CD4-positive, alpha-beta memory T cell (primary cell): ENCODE results near the gene FRMD4A. TPM values are rescaled to one million over a fixed set of nuclear protein-coding genes. Genes with fewer than 3 reads are reported as not detected.
A peak's percentile ranks its signal among the peaks of the same experiment; 100 is the strongest.

ENCODE experiments used
- CTCF ChIA-PET: fragments of 350-600 bp; sonication (Branson Sonifier 250); formaldehyde crosslinking; loops from one replicate; lab custom pipeline; 2021; ENCODE audit warnings: inconsistent platforms; ENCODE audit not compliant: partially characterized antibody; lab: Charles Lee
- POLR2A ChIA-PET: fragments of 350-600 bp; sonication (Branson Sonifier 250); formaldehyde crosslinking; loops from one replicate; lab custom pipeline; 2021; ENCODE audit not compliant: partially characterized antibody; lab: Charles Lee
- DNase-seq, 5 donors: peaks; one replicate each; pipeline versions ENCODE4 v3.0.0 to v3.0.0-alpha.2; 2020 to 2022; ENCODE audit warnings: mixed read lengths in 1 of 5
- H3K27ac ChIP-seq: one replicate; pipeline ENCODE4 v1.7.0; 2013; ENCODE audit warnings: low read depth, low read length
- H3K27me3 ChIP-seq: 2 replicates; pipeline ENCODE4 v1.7.0; 2013; ENCODE audit warnings: mild to moderate bottlenecking, low read length, moderate library complexity; ENCODE audit not compliant: insufficient read depth
- H3K36me3 ChIP-seq: 2 replicates; pipeline ENCODE4 v1.7.0; 2013; ENCODE audit warnings: mild to moderate bottlenecking, low read length, moderate library complexity; ENCODE audit not compliant: insufficient read depth
- H3K4me1 ChIP-seq: 2 replicates; pipeline ENCODE4 v1.7.0; 2013; ENCODE audit warnings: mild to moderate bottlenecking, low read length, moderate library complexity; ENCODE audit not compliant: insufficient read depth
- H3K4me3 ChIP-seq, 2 donors: one replicate each; pipeline ENCODE4 v1.7.0; 2013; ENCODE audit warnings: low read length in 2 of 2, mild to moderate bottlenecking in 1 of 2
- H3K9me3 ChIP-seq, 2 donors: one replicate each; pipeline ENCODE4 v1.7.0; 2013; ENCODE audit warnings: low read length in 2 of 2, control low read depth in 1 of 2; ENCODE audit not compliant: control insufficient read depth in 1 of 2
- H3K27ac Mint-ChIP-seq, 7 donors: one replicate each; pipeline ENCODE4 v1.8.0; 2020 to 2021; ENCODE audit warnings: mixed read lengths in 7 of 7, mild to moderate bottlenecking in 6 of 7, inconsistent platforms in 3 of 7, moderate library complexity in 3 of 7
- H3K27me3 Mint-ChIP-seq, 2 donors: one replicate each; pipeline ENCODE4 v1.8.0; 2020 to 2021; ENCODE audit warnings: mixed read lengths in 2 of 2
- H3K36me3 Mint-ChIP-seq, 2 donors: one replicate each; pipeline ENCODE4 v1.8.0; 2020 to 2021; ENCODE audit warnings: mixed read lengths in 2 of 2, inconsistent platforms in 1 of 2, mild to moderate bottlenecking in 1 of 2
- H3K4me1 Mint-ChIP-seq, 4 donors: one replicate each; pipeline ENCODE4 v1.8.0; 2020 to 2021; ENCODE audit warnings: mixed read lengths in 4 of 4, mild to moderate bottlenecking in 1 of 4
- H3K4me3 Mint-ChIP-seq, 8 donors: one replicate each; pipeline ENCODE4 v1.8.0; 2020 to 2021; ENCODE audit warnings: mixed read lengths in 8 of 8, mild to moderate bottlenecking in 7 of 8, moderate library complexity in 6 of 8, inconsistent platforms in 3 of 8
- H3K9me3 Mint-ChIP-seq, 8 donors: one replicate each; pipeline ENCODE4 v1.8.0; 2020 to 2021; ENCODE audit warnings: mixed read lengths in 8 of 8, mild to moderate bottlenecking in 5 of 8, inconsistent platforms in 3 of 8, moderate library complexity in 1 of 8
- intact Hi-C: fragments of 100-400 bp; cut with micrococcal nuclease; formaldehyde crosslinking; loops from one replicate; pipeline ENCODE4 v1.15.1; 2023
- polyA plus RNA-seq, 2 donors: library from polyadenylated mRNA; unstranded; fragments of 300-500 nt; fragmentation: Illumina TruSeq; gene quantifications; one replicate each; pipeline ENCODE4 v1.2.3, GENCODE V29; 2021
- total RNA-seq, 2 experiments: library from RNA; stranded (reverse); gene quantifications; one replicate each; pipeline ENCODE4 v1.2.3, GENCODE V29; 2021

The FRMD4A gene
- total and polyA plus RNA-seq, 4 experiments from 2014 or later = 0.89 to 2.4 (median 1.9) TPM; not detected in 1

GRCh38 chr10:13993169-13993568 lies 337.6 kb downstream of the FRMD4A start:
- ChIA-PET CTCF (interaction anchor here (1.2 to 1.4 kb wide), 2 partner anchors 206 to 209 kb away, joined by 3 to 4 read pairs; no protein-coding TSS in a partner anchor), POLR2A (interaction anchor here (0.6 to 3.3 kb wide), 3 partner anchors 14 to 206 kb away, joined by 3 to 11 read pairs (median 6); no protein-coding TSS in a partner anchor)
- peak overlapping the region in 3 of 7 donors; percentile 6 to 68 (median 17) for H3K27ac Mint-ChIP-seq
- H3K4me3 ChIP-seq = no peak overlapping the region
- H3K4me1 Mint-ChIP-seq = peaks cover 9 to 20% (median 13%) of the 10 kb centered on the region in 4 donors
- no peak for DNase-seq
- peaks cover 0 to 4% (median 0%) of the 10 kb centered on the region in 8 donors for H3K9me3 Mint-ChIP-seq
- no peak overlapping the region for H3K27ac ChIP-seq
- H3K36me3 Mint-ChIP-seq = no peaks in the 10 kb centered on the region
- H3K9me3 ChIP-seq = no peaks in the 10 kb centered on the region
- H3K36me3 ChIP-seq = no peaks in the 10 kb centered on the region
- peak overlapping the region in 1 of 8 donors; percentile 60 for H3K4me3 Mint-ChIP-seq
- intact Hi-C loops = no loop called here
- H3K4me1 ChIP-seq = peaks cover 13% of the 10 kb centered on the region
- H3K27me3 ChIP-seq = no peaks in the 10 kb centered on the region
- H3K27me3 Mint-ChIP-seq = no peaks in the 10 kb centered on the region

- H3K27me3 Mint-ChIP-seq = no peaks in the 10 kb centered on the region
- peaks cover 19 to 32% (median 24%) of the 10 kb centered on the region in 4 donors for H3K4me1 Mint-ChIP-seq
- H3K4me1 ChIP-seq = peaks cover 28% of the 10 kb centered on the region
- no peaks in the 10 kb centered on the region for H3K36me3 ChIP-seq
- H3K4me3 ChIP-seq = no peak overlapping the region
- H3K27ac Mint-ChIP-seq = no peak overlapping the region
- H3K27ac ChIP-seq = no peak overlapping the region
- no peak overlapping the region for H3K4me3 Mint-ChIP-seq
- intact Hi-C loops = no loop called here
- no peaks in the 10 kb centered on the region for H3K36me3 Mint-ChIP-seq
- no peak for DNase-seq
- POLR2A ChIA-PET = interaction anchor here (1.4 to 3.3 kb wide), 2 partner anchors 9 to 18 kb away, joined by 3 to 11 read pairs; no protein-coding TSS in a partner anchor
- no peaks in the 10 kb centered on the region for H3K27me3 ChIP-seq
- H3K9me3 Mint-ChIP-seq = peaks cover 0 to 3% (median 0%) of the 10 kb centered on the region in 8 donors
- CTCF ChIA-PET = no interaction called here
- no peaks in the 10 kb centered on the region for H3K9me3 ChIP-seq
Observed at GRCh38 chr10:13991353-13991752, 339.4 kb downstream of the FRMD4A start.

- no peak overlapping the region for H3K4me3 Mint-ChIP-seq
- H3K4me1 ChIP-seq = peaks cover 28% of the 10 kb centered on the region
- H3K36me3 ChIP-seq = no peaks in the 10 kb centered on the region
- no peaks in the 10 kb centered on the region for H3K36me3 Mint-ChIP-seq
- intact Hi-C loops = no loop called here
- ChIA-PET POLR2A (interaction anchor here (1.4 kb wide), 1 partner anchor 8 kb away, joined by 3 read pairs; no protein-coding TSS in a partner anchor), CTCF (no interaction called here)
- no peak for DNase-seq
- no peak overlapping the region for H3K27ac ChIP-seq
- H3K27me3 Mint-ChIP-seq = no peaks in the 10 kb centered on the region
- H3K9me3 ChIP-seq = no peaks in the 10 kb centered on the region
- H3K9me3 Mint-ChIP-seq = peaks cover 0 to 3% (median 0%) of the 10 kb centered on the region in 8 donors
- no peaks in the 10 kb centered on the region for H3K27me3 ChIP-seq
- no peak overlapping the region for H3K4me3 ChIP-seq
- peak overlapping the region in 2 of 7 donors; percentile 35 to 42 for H3K27ac Mint-ChIP-seq
- peaks cover 19 to 32% (median 24%) of the 10 kb centered on the region in 4 donors for H3K4me1 Mint-ChIP-seq
Observed at GRCh38 chr10:13990946-13991345, 339.8 kb downstream of the FRMD4A start.

GRCh38 chr10:13990392-13990805 lies 340.3 kb downstream of the FRMD4A start:
- H3K4me3 Mint-ChIP-seq = no peak overlapping the region
- Histone ChIP-seq H3K4me3 (no peak overlapping the region), H3K36me3 (no peaks in the 10 kb centered on the region), H3K9me3 (no peaks in the 10 kb centered on the region), H3K27me3 (no peaks in the 10 kb centered on the region), H3K4me1 (peaks cover 28% of the 10 kb centered on the region), H3K27ac (no peak overlapping the region)
- peak overlapping the region in 2 of 7 donors; percentile 35 to 42 for H3K27ac Mint-ChIP-seq
- H3K9me3 Mint-ChIP-seq = peaks cover 0 to 3% (median 0%) of the 10 kb centered on the region in 8 donors
- ChIA-PET CTCF (no interaction called here), POLR2A (interaction anchor here (1.4 kb wide), 1 partner anchor 8 kb away, joined by 3 read pairs; no protein-coding TSS in a partner anchor)
- H3K4me1 Mint-ChIP-seq = peaks cover 19 to 32% (median 24%) of the 10 kb centered on the region in 4 donors
- H3K36me3 Mint-ChIP-seq = no peaks in the 10 kb centered on the region
- DNase-seq = no peak
- H3K27me3 Mint-ChIP-seq = no peaks in the 10 kb centered on the region
- intact Hi-C loops = no loop called here

GRCh38 chr10:13989616-13990015 lies 341.1 kb downstream of the FRMD4A start:
- no peaks in the 10 kb centered on the region for H3K27me3 ChIP-seq
- no peaks in the 10 kb centered on the region for H3K36me3 Mint-ChIP-seq
- ChIA-PET POLR2A (no interaction called here), CTCF (no interaction called here)
- no peaks in the 10 kb centered on the region for H3K36me3 ChIP-seq
- no peaks in the 10 kb centered on the region for H3K9me3 ChIP-seq
- peak overlapping the region in 1 of 7 donors; percentile 14 for H3K27ac Mint-ChIP-seq
- intact Hi-C loops = no loop called here
- peaks cover 0 to 3% (median 0%) of the 10 kb centered on the region in 8 donors for H3K9me3 Mint-ChIP-seq
- no peak overlapping the region for H3K4me3 ChIP-seq
- no peak overlapping the region for H3K27ac ChIP-seq
- peaks cover 28% of the 10 kb centered on the region for H3K4me1 ChIP-seq
- no peak for DNase-seq
- peak overlapping the region in 1 of 8 donors; percentile 12 for H3K4me3 Mint-ChIP-seq
- H3K27me3 Mint-ChIP-seq = no peaks in the 10 kb centered on the region
- peaks cover 19 to 28% (median 21%) of the 10 kb centered on the region in 4 donors for H3K4me1 Mint-ChIP-seq

GRCh38 chr10:13987446-13987845 lies 343.3 kb downstream of the FRMD4A start:
- Mint-ChIP-seq H3K4me3 (peak overlapping the region in 5 of 8 donors; percentile 3 to 32 (median 9)), H3K4me1 (peaks cover 12 to 17% (median 15%) of the 10 kb centered on the region in 4 donors), H3K9me3 (peaks cover 0 to 3% (median 0%) of the 10 kb centered on the region in 8 donors), H3K27ac (peak overlapping the region in 5 of 7 donors; percentile 19 to 82 (median 81)), H3K27me3 (no peaks in the 10 kb centered on the region), H3K36me3 (no peaks in the 10 kb centered on the region)
- CTCF ChIA-PET = interaction anchor here (1.3 kb wide), 1 partner anchor 95 kb away, joined by 3 read pairs; no protein-coding TSS in a partner anchor
- no peaks in the 10 kb centered on the region for H3K9me3 ChIP-seq
- H3K27me3 ChIP-seq = no peaks in the 10 kb centered on the region
- no peak overlapping the region for H3K27ac ChIP-seq
- POLR2A ChIA-PET = no interaction called here
- no peak overlapping the region for H3K4me3 ChIP-seq
- H3K4me1 ChIP-seq = peaks cover 17% of the 10 kb centered on the region
- DNase-seq = no peak
- no peaks in the 10 kb centered on the region for H3K36me3 ChIP-seq
- intact Hi-C loops = no loop called here

- ChIA-PET POLR2A (no interaction called here), CTCF (interaction anchor here (0.6 kb wide), 1 partner anchor 58 kb away, joined by 3 read pairs; no protein-coding TSS in a partner anchor)
- Mint-ChIP-seq H3K27me3 (no peaks in the 10 kb centered on the region), H3K4me1 (peaks cover 12 to 17% (median 15%) of the 10 kb centered on the region in 4 donors), H3K36me3 (no peaks in the 10 kb centered on the region), H3K9me3 (peaks cover 0 to 1% (median 0%) of the 10 kb centered on the region in 8 donors), H3K27ac (no peak overlapping the region), H3K4me3 (no peak overlapping the region)
- Histone ChIP-seq H3K27me3 (no peaks in the 10 kb centered on the region), H3K36me3 (no peaks in the 10 kb centered on the region), H3K4me3 (no peak overlapping the region), H3K9me3 (no peaks in the 10 kb centered on the region), H3K27ac (no peak overlapping the region), H3K4me1 (peaks cover 17% of the 10 kb centered on the region)
- intact Hi-C loops = no loop called here
- no peak for DNase-seq
Observed at GRCh38 chr10:13984647-13985155, 346.0 kb downstream of the FRMD4A start.
